ENCODE data around the gene SPEF1. TPM values are rescaled to one million over a fixed set of nuclear protein-coding genes. Genes with fewer than 3 reads are reported as not detected.

SPEF1 gene
- total RNA-seq, 4 donors from 2014 or later = 1.1 to 1.8 TPM; not detected in 2

- H3K27me3 ChIP-seq = no peaks in the 10 kb centered on the region
- TF ChIP-seq POLR2A (IDR thresholded peaks at IDR 0.05) = no peak
- TF ChIP-seq EP300 (IDR thresholded peaks at IDR 0.05) = no peak
- no peak for TF ChIP-seq CTCF (IDR thresholded peaks at IDR 0.05)
- H3K9me3 ChIP-seq = no peaks in the 10 kb centered on the region
- no peak for DNase-seq (ENCODE audit: low spot score in 2 of 2)
- H3K4me3 ChIP-seq = no peak overlapping the region
- WGBS, 2 donors = 86 to 94% methylated on average over 12 of the region's 12 CpGs
- H3K27ac ChIP-seq = peak overlapping the region in 2 of 4 donors; percentile 90 to 96
- no peaks in the 10 kb centered on the region for H3K36me3 ChIP-seq
- H3K4me1 ChIP-seq = peaks cover 3 to 47% (median 23%) of the 10 kb centered on the region in 4 donors
Observed at GRCh38 chr20:3813848-3814581, 32.8 kb upstream of the SPEF1 start.

- H3K4me1 ChIP-seq = peaks cover 3 to 47% (median 23%) of the 10 kb centered on the region in 4 donors
- H3K36me3 ChIP-seq = no peaks in the 10 kb centered on the region
- no peaks in the 10 kb centered on the region for H3K9me3 ChIP-seq
- H3K27ac ChIP-seq = peak overlapping the region; percentile 62 to 96 (median 86)
- 61 to 63% methylated on average over 8 of the region's 8 CpGs for WGBS, 2 donors
- no peak overlapping the region for H3K4me3 ChIP-seq
- TF ChIP-seq POLR2A (IDR thresholded peaks at IDR 0.05) (no peak), CTCF (IDR thresholded peaks at IDR 0.05) (no peak), EP300 (IDR thresholded peaks at IDR 0.05) (no peak)
- DNase-seq (ENCODE audit: low spot score in 2 of 2) = no peak
- no peaks in the 10 kb centered on the region for H3K27me3 ChIP-seq
Observed at GRCh38 chr20:3812975-3813847, 32.0 kb upstream of the SPEF1 start.

GRCh38 chr20:3812259-3812681 is 31.0 kb upstream of the SPEF1 start:
- WGBS, 2 donors = 85 to 91% methylated on average over 9 of the region's 9 CpGs
- TF ChIP-seq EP300 (IDR thresholded peaks at IDR 0.05) = no peak
- no peak for TF ChIP-seq CTCF (IDR thresholded peaks at IDR 0.05)
- no peak for TF ChIP-seq POLR2A (IDR thresholded peaks at IDR 0.05)
- Histone ChIP-seq H3K4me3 (no peak overlapping the region), H3K27ac (peak overlapping the region; percentile 81 to 96 (median 93)), H3K36me3 (no peaks in the 10 kb centered on the region), H3K9me3 (no peaks in the 10 kb centered on the region), H3K27me3 (no peaks in the 10 kb centered on the region), H3K4me1 (peaks cover 4 to 54% (median 32%) of the 10 kb centered on the region in 4 donors)
- DNase-seq (ENCODE audit: low spot score in 2 of 2) = no peak

GRCh38 chr20:3811467-3812258 is 30.4 kb upstream of the SPEF1 start:
- DNase-seq (ENCODE audit: low spot score in 2 of 2) = peak; percentile 99
- Histone ChIP-seq H3K4me3 (peak overlapping the region; percentile 23 to 52 (median 30)), H3K27me3 (no peaks in the 10 kb centered on the region), H3K27ac (peak overlapping the region; percentile 81 to 96 (median 93)), H3K36me3 (no peaks in the 10 kb centered on the region), H3K4me1 (peaks cover 8 to 60% (median 38%) of the 10 kb centered on the region in 4 donors), H3K9me3 (no peaks in the 10 kb centered on the region)
- WGBS, 2 donors = 3 to 6% methylated on average over 17 to 20 of the region's 20 CpGs
- TF ChIP-seq POLR2A (IDR thresholded peaks at IDR 0.05) (peak; percentile 69 to 76), CTCF (IDR thresholded peaks at IDR 0.05) (peak in 2 of 5 experiments; percentile 20 to 47), EP300 (IDR thresholded peaks at IDR 0.05) (peak; percentile 99 to 100)

All from tibial nerve (tissue), 4 donors.